Hematopoietic multipotent progenitor cell treated with erythropoietin and hydrocortisone succinate and interleukin-3 and kit ligand, for 17 days (in vitro differentiated cells): ENCODE results near the gene ANK3.

ENCODE experiments used
- DNase-seq: peaks from one replicate; pipeline ENCODE4 v3.0.0-alpha.2; 2015; ENCODE audit warnings: low spot score

The ANK3 gene

DNA sequence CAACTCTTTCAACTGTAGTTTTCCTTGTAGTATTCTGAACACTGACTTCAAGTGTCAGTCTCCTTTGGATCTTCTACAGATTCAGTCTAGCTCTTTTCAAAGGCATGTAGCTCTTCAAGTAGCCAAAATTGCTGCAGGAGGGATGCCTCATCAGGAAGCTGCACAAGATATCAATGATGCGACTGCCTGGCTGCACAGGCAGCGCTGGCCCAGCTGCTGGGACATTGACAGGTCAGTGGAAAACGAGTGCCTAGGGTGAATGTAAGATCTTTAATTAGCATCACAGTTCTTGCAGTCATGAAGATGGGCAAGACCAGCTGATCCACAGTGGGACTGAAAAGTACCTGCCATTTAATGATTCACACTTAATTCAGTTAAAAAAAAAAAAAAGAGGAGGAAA is 167.6 kb downstream of the ANK3 start:
- DNase-seq, result no peak

DNA sequence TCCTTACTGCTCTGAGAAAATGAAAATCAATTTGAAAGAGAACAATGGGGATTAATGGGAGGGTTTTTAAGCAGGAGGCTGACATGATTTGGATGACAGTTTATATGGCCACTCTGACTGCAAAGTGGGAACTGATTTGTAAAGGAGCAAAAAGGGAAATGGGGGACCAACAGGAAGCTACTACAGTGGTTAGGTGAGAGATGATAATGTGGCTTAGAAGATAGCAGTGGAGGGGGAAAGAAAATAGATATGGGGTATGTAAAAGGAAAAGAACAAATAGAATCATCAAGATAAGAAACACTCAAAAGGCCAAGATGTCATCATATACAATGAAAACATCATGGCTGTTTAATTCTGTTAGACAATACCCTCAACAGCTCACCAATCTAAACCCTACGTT is 177.5 kb downstream of the ANK3 start:
- DNase-seq, result no peak

DNA sequence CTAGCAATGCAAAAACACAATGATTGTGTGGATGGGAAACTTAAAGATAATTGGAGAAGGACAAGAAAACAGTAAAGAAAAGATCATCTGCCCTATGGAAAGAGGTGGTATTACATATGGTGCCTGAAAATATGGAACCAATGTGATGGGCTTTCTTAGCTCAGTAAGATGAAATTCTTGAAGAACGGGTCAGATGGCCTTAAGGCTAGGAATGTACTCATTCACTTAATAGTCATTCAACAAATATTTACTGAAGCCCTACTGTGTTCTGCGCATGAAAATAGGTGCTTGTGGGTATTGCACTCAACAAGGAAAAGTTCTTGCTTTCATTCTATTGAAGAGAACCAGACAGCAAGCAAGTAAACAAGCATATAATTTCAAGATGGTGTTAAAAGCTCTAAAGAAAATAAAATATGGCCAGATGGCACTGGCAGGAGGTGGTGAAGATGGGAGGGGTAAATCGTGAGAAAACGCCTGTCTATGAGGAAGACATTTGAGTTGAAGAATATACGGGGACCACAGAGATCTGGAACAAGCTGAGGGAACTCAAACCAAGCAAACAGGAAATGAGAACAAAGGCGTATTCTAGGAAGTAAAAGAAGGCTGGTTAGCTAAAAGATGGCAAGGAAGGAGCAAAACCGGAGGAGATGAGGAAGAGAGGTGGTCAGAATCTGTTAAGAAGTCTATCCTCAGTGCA is 179.7 kb downstream of the ANK3 start:
- no peak for DNase-seq

DNA sequence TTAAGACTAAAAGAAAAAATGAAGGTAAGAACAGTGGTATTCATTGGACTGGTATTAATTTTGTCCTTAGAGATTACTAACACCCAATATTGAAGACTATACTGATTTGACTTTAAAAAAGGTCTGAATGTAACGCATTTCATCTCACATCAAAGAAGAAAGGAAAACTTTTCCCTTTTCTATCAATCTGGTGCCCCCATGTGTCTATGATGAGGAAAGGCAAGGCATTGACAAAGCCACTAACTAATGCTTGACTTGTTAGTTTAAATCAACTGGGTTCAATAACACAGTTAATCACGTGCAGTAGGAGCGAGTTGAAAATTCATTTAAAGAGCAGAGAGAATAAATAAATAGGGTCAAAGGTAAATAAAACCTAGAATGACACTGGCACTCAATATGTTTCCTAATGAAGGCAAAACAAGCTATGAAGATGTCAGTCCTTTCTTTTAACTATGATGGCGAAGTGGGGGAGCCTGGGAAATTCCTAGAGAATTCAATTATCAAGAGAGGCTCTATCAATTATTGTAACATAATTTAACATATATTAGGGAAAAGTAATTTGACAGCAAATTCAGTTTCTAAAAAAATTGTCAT is 180.9 kb downstream of the ANK3 start:
- no peak for DNase-seq

DNA sequence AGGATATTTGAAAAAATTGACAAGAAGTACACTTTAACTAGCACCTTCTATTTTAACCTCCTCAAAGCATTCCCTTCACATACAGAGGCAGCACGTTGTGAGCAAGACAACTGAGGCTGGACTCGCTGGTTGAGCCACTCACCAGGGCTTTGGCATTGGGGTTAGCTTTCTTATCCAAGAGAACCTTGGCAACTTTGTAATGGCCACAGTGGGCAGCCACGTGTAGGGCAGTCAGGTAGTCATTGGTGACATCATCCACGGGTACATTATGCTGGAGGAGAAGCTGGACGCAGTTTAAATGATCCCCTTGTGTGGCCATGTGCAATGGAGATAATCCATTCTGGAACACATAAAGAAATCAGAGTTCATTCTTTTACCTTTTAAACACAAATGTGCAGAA is 181.8 kb downstream of the ANK3 start:
- DNase-seq, result no peak

DNA sequence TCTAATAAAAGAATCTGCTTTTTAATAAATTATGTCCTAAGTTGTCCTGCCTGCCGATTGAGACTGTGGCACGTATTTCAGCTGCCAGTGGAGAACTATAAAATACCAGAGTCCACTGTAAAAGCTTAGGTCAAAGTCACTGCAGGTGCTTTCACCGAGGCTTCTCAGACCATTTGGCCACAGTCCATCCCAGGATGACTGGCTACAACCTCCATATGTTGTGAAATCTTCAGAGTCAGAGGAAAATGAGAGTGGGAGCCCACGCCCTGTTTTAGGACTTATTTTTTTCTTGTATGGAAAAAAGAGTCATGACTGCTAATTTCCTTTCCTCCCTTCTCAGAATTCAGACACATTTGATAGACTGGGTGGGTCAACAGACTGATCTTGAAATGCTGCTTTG is 182.9 kb downstream of the ANK3 start:
- DNase-seq, result no peak

DNA sequence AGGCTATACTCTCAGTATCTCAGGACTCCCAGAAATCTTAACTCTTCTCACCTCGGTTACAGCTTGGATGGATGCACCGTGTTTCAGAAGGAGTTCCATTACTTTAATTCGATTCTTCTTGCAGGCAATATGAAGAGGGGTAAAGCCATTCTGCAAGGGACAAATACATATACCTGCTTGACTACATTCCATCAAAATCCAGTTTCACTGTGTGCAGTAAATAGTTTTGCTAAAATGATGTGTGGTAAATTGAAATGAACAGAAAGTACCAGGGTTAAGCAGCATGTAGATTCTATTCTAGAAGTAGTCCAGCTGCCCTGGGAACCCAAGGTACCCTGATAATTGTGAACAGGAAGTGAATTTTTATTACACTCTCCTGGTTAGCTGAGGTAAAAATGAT is 183.9 kb downstream of the ANK3 start:
- DNase-seq, result no peak

DNA sequence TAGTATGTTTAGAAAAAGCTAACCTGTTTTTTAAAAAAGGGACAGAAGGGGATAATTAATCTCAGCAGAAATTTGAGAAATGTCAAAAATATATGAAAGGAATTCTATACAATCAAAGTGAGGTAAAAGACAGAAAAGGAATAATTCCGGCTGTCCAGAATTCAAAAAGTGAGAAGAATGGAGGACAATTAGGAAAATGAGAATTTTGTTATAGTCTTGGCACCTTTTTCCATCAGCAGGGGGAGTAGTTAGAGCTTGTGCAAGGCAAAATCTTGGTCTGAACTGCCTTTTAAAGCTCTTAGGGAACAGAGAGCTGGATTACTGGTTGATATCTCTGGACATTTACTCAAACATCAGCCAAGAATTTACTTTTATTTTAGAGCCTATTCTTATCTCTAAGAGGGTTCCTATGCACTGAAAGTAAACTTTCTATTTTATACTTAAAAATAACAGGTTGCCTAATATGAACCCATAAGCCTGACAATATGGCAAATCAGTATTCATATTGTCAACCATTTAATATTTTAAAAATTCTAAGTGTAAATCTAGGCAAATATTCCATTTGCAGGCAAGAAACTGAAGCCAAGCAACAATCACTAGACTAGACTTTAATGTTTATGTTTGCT is 185.6 kb downstream of the ANK3 start:
- no peak for DNase-seq

DNA sequence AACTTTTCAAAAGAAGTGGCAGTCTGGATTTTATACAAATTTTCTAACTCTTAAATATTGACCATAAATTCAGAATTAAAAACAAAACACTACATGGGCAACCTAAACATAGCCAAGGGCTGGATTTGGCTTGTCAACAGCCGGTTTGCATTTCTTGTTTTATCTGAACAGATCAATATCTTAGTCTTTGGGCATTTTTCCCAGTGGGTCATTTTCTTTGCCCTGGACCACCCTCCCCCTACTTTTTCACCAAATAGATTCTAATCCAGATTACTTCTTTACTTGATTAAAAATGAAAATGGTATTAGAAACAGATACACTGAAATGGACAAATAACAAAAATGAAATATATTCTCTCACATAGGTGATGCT is 189.0 kb downstream of the ANK3 start:
- no peak for DNase-seq

DNA sequence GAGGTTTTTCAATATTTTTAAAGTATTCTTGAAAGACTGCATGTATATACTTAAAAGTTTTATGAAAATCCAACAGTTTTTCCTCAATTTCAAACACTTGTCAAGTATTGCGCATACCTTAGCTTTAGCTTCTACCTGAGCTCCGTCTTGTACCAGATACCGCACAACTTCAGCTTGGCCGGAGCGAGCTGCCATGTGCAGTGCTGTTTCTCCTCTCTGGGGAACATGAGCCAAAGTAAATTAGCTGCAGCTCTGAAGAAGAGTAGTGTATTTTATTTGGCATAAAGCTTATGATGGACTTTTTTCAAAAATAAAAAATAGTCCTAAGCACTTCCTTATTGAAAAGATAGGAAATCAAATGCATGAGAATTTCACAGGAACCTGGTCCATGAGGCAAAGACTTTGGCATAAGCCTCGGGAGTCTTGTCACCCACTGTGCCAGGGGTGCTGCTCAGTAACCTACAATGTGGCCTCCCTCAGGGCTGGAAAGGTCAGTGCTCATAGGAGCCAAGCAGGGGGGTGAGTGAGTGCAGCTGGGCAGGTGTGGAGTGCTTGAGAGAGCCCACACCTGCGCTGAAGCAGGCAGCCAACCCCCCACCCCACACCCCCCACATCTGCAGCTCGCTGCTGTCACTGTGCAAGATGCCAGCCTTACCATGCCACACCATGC is 189.5 kb downstream of the ANK3 start:
- no peak for DNase-seq

DNA sequence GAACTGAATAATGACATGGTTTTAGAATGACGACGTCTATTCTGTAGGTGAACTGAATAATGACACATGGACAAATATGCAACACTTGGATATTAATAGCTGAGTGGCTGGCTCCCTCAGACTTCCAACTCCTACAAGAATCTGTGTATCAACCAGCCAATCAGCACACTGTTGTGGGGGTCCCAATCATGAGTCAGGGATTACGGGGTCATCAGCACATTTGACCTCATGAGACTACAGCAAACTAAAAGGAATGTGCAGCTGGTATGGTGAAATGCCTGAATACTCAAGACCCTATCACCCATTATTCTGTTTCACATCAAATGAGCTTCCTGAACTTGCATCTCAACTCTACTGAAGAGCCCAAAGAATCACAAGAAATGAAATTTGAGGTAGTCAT is 192.5 kb downstream of the ANK3 start:
- no peak for DNase-seq

DNA sequence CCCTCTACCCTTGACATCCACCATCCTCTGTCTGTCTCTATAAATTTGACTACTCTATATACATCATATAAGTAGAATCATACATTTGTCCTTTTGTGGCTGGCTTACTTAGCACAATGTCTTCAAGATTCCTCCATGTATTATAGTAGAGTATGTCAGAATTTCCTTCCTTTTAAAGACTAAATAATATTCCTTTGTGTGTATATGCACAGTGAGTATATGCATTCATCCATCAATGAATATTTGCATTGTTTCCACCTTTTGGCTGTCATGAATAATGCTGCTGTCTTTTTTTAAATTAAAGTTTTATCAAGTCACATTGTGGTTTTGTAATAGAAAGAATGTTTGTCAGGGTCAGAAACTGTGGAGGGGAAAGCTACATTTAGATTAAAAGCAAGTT is 195.3 kb downstream of the ANK3 start:
- no peak for DNase-seq

DNA sequence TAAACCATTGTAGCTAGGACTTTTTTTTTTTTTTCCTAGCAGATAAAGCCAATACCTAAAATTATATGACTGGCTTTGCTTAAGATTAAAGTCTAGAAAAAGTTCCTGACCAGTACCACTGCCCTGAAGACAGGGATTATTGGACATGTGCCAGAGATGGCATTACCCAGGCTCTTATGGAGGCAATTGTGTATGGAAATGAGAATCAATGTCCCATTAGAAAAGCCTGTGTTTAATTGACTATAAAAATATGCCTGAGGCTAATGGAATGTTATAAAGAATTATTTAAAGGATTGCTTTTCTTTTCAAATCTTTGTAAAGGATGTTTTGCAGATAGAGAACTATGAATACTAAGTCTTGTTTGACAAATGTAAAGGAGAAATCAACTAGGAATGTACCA is 196.7 kb downstream of the ANK3 start:
- DNase-seq, result no peak

DNA sequence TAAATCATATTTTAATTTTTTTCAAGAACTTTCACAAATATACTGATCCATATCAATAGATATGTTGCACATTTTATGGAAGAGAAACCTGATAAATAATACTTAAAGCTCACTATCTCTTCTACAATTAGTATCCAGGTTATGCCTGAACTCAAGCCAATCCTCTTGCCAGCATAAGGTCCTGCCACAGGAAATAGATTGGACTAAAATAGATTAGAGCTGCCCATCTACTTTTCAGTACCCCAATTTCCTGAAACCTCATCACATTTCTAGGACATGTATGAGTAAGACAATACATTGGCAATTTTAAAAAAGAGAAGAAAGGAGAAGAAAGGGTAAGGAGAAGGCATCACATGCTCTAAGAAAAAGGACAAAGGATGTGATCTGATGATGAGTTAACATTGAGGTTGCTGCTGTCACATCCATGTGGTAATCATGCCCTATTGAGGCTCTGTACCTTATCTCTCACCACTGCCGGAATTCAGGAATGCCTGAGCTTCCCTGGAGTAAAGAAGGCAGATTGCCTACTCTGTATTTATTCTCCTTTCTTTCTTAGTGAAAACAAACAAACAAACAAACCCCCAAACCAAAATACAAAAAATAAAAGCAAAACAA is 199.7 kb downstream of the ANK3 start:
- DNase-seq, result no peak

DNA sequence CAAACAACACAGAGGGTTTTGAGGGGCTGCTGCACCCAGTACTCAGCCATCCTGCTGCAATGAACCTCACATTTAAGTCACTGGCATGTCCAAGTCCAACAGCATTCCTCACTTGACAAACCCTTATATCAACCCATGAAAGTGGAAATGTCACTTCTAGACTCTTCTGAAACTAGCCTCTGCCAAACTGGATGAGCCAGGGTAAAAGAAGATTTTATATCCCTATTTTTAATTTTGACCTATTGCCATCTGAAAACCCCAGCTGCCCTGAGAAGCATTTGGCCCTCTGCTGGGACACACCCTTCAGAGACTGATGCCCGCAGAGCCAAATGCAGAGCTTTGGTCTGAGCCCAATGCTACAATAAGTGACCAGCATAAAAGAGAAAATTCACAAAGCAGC is 201.1 kb downstream of the ANK3 start:
- DNase-seq, result no peak

DNA sequence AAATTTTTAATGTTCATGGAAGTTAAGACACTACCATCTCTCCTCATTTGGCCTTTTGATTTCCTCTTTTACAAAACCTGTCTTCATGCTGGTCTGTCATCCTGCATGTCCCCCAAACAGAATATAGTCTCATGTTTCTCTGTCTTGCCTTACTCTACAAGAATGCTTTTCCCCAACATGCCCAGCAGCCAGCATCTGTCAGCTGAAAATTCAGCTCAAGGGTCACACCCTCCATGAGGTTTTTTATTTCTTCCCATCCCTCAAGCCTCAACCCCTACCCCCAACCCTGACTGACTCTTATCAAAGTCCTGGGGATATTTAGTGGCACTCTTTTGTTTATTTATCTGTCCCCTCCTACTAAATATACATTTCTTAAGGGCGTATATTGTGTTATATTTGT is 202.0 kb downstream of the ANK3 start:
- no peak for DNase-seq

DNA sequence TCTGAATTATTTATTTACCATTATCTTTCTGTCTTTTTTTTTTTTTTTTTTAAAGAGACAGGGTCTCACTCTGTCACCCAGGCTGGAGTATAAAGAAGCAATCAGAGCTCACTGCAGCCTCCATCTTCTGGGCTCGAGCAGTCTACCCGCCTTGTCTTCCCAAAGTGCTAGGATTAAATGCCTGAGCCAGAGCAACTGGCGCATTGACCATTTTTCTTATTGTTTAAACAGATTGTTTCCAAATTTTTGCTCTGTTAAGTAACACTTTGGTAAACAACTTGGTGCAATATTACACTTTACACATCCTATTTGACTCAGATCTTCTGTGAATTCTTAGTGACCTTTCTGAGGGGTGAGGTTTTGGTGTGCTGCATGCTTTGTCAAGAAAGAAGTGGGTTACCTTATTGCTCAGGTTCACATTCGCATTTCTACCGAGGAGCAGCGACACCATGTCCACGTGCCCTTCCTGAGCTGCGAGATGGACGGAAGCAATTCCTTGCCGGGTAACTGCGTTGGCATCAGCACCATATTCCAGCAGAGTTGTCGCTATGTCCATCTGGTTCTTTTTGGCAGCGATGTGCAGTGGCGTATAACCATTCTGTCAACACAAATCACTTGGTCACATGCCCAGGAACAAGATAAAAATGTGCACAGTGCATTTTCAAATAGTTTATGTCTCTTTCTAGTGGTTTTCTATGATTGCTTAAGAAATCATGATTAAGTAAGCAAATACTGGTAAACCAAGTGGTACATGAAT is 203.2 kb downstream of the ANK3 start:
- DNase-seq, result no peak

DNA sequence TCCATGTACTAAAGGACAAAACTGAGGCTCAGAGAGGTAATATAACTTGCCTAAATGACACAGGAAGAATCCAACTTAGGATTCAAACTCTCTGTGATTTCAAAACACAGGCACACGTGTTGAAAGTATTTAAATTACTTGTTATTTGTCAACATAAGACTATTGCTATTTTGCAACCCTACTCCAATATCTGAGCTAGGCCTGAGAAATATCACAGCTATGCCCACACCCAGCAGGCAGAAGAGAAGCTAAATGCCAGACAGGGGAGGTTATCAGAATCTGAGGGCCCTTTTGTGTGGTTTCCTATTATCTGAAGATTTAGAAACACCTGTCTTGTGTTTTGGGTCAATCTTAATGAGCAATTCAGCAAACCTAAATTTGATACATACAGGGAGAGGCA is 204.3 kb downstream of the ANK3 start:
- no peak for DNase-seq

DNA sequence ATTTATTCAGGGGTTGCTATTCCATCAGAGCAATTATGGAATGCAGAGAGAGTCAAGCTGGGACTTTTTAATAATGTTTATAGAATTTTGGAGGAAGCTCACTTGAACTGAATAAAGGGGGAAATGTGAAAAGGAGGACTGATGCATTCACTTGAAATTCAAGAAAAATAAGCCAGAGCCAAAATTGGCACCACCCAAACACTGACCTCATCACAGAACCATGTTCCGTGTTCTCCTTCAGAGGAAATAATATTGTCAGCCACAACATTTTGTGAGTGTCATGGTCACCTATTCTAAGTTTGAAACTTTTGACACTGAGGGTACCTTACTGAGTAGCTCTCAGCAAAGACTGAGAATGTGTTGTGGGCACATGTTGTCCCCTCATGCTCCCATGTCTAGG is 207.0 kb downstream of the ANK3 start:
- DNase-seq, result no peak

DNA sequence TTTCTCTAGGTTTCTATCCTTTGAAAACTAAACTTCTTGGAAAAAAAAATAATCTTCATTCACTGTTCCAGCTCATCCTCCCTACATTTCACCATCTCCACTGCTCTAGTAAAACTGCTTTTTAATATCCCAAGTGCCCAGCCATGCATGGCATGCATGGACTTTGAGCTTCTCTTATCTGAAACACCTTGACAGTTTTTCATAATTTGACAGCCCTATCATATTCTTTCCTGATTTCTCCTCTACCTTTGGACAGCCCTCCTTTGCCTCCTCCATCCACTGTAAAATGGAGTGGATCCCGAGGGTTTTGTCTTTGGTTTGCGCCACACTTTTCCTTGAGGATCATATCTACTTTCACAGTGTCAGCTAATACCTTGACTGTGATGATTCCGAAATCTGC is 212.8 kb downstream of the ANK3 start:
- no peak for DNase-seq

DNA sequence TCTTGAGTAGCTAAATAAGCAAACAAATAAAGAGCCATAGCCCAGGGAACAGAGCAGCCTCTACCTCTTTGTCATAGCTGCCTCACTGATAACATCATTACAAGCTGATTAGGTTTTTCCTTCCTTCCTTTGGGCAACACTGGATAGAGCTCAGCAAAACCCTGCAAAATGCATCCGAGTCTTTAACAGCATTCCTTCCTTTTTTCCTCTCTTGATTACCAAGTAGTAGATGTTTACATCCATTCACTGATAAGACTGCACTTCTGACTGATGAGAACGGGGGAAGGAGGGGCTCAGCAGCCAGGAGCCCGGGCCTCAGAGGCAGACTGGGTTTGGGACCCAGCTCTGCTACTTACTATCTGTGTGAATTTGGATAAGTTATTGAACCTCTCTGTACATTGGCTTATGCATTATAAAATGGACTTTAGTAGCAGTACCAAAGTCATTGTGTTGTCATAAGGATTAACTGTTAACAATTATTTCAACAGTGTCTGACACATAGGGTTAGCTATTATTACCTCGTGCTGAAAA is 214.2 kb downstream of the ANK3 start:
- DNase-seq, result no peak
